Ovary (tissue), 10 donors: ENCODE data around the gene PALLD. TPM values are rescaled to one million over a fixed set of nuclear protein-coding genes. Genes with fewer than 3 reads are reported as not detected.
"Not testable (repeated sequence)": the region's sequence is repeated elsewhere in the genome, so short reads cannot be mapped to it uniquely, and the experiment has no call there.

Experiments used
- DNase-seq, 5 donors: peaks; one replicate each; pipeline ENCODE4 v3.0.0-alpha.2; 2019 to 2020
- H3K27ac ChIP-seq, 2 donors: fragments of 200-600 bp; one replicate each; pipeline versions ENCODE4 v1.5.1 to v1.8.0; 2019 to 2022
- H3K27me3 ChIP-seq: fragments of 200-600 bp; one replicate; pipeline ENCODE4 v1.8.0; 2022
- H3K36me3 ChIP-seq: fragments of 200-600 bp; sonication (generic); one replicate; pipeline ENCODE4 v1.5.1; 2019
- H3K4me1 ChIP-seq: one replicate; pipeline ENCODE4 v1.8.1; 2013; ENCODE audit warnings: mild to moderate bottlenecking, moderate library complexity; ENCODE audit not compliant: insufficient read depth
- H3K4me3 ChIP-seq: fragments of 200-600 bp; sonication (generic); one replicate; pipeline ENCODE4 v1.5.1; 2017
- H3K9me3 ChIP-seq, 2 donors: fragments of 200-600 bp in 1 of 2; sonication (generic) in 1 of 2; one replicate each; pipeline versions ENCODE4 v1.5.1 to v1.8.1; 2013 to 2019; ENCODE audit warnings: mild to moderate bottlenecking in 1 of 2, moderate library complexity in 1 of 2
- CTCF ChIP-seq, 3 donors: fragments of 450-650 bp in 2 of 3; fragments of 200-600 bp in 1 of 3; IDR thresholded peaks; one replicate each; pipeline versions ENCODE4 v1.5.1 to v1.8.0; 2016 to 2022; ENCODE audit warnings: antibody characterized with exemption in 3 of 3, mild to moderate bottlenecking in 1 of 3
- EP300 ChIP-seq: sonication (generic); formaldehyde crosslinking; IDR thresholded peaks from one replicate; pipeline ENCODE4 v1.6.1; 2017; ENCODE audit warnings: antibody characterized with exemption
- POLR2A ChIP-seq: fragments of 450-650 bp; IDR thresholded peaks from one replicate; pipeline ENCODE4 v1.6.1; 2017; ENCODE audit warnings: antibody characterized with exemption, mild to moderate bottlenecking, moderate library complexity
- WGBS, 3 donors: extraction: QIAGEN DNeasy Blood & Tissue Kit in 1 of 3; methylation state at CpG; one replicate each; pipeline versions ENCODE4 v1.1.5 to v1.1.7; 2013 to 2017; 5-methylcytosine and 5-hydroxymethylcytosine counted together
- intact Hi-C, 4 donors: fragments of 100-400 bp; cut with DNase I; formaldehyde crosslinking; loops; one replicate each; pipeline versions ENCODE4 v1.11.0 to v1.15.1; 2022 to 2023
- long read RNA-seq, 3 donors: library from polyadenylated mRNA in 2 of 3; unstranded in 2 of 3; transcript quantifications; one replicate each; pipeline ENCODE4 v2.0.0 and lab custom pipeline, GENCODE V29; 2021 to 2026
- polyA plus RNA-seq, 2 donors: library from polyadenylated mRNA; stranded (reverse); fragments of 200-250 nt in 1 of 2; fragments of 350-450 nt in 1 of 2; fragmentation: Illumina TruSeq in 1 of 2; extraction: RNeasy Lipid Tissue Mini Kit (QIAGEN cat#74804) in 1 of 2; gene quantifications; one replicate each; pipeline ENCODE4 v1.2.3, GENCODE V29; 2013 to 2014
- total RNA-seq, 7 donors: library from RNA; depleted of rRNA in 2 of 7; stranded (reverse); fragments of >200 nt in 2 of 7; fragmentation: NEBNext Ultra II Directional in 3 of 7; extraction: Animal tissue kit (Norgen Biotek cat#: 25700) in 3 of 7; gene quantifications; one replicate each; pipeline versions ENCODE4 v1.1.0 to v1.2.4, GENCODE V29; 2016 to 2023
- donor health status: DM: no; HTN: no; CAD: no; lungs with moderate emphysema.
- donor health status: DM: no; HTN: no; CAD: no.
- donor health status: Bipolar disorder and iron deficiency.
- donor health status: DM: yes; HTN: yes; CAD: no.
- donor health status: DM: no; HTN: no; CAD: no.
- donor health status: DM: yes; HTN: yes; CAD: no.

PALLD gene
- total RNA-seq, result 100 to 1,000 TPM in 5 of 7 donors, 10 to 100 TPM in 2; 96.8 to 229 (median 137) TPM
- 100 to 1,000 TPM; 101 to 605 TPM for polyA plus RNA-seq
- long read RNA-seq, donor 1, full-length matches to known transcripts, result 13 of 470 reads
- long read RNA-seq, donor 1, partial matches to known transcripts, result 154 of 470 reads
- long read RNA-seq, donor 1, other reads (novel, unspliced or antisense), result 303 of 470 reads
- long read RNA-seq, donor 2, full-length matches to known transcripts, result 8 of 91 reads
- long read RNA-seq, donor 2, partial matches to known transcripts, result 20 of 91 reads
- long read RNA-seq, donor 2, other reads (novel, unspliced or antisense), result 63 of 91 reads
- long read RNA-seq, donor 3, full-length matches to known transcripts, result 254 of 510 reads
- long read RNA-seq, donor 3, partial matches to known transcripts, result 184 of 510 reads
- long read RNA-seq, donor 3, other reads (novel, unspliced or antisense), result 72 of 510 reads

- Histone ChIP-seq H3K9me3 (no peaks in the 10 kb centered on the region), H3K27ac (no peak within 1 kb of the TSS), H3K36me3 (no peaks in the 10 kb centered on the region), H3K4me1 (no peaks in the 10 kb centered on the region), H3K4me3 (no peak within 1 kb of the TSS), H3K27me3 (no peaks in the 10 kb centered on the region)
- WGBS, 3 donors, result 51 to 70% (median 62%) methylated on average over 5 of the region's 5 CpGs
- DNase-seq, result no peak
- TF ChIP-seq EP300, result no peak
- no peak for TF ChIP-seq POLR2A
- no peak for TF ChIP-seq CTCF (IDR thresholded peaks at IDR 0.05)
- intact Hi-C loops, result no loop called here
Observed at GRCh38 chr4:168496834-168497233, at the start of gene PALLD. Gene PALLD (plus strand): TSS chr4:168497052.

- H3K4me3 ChIP-seq, H3K27ac ChIP-seq, H3K4me1 ChIP-seq, H3K36me3 ChIP-seq, H3K9me3 ChIP-seq, intact Hi-C loops, H3K27me3 ChIP-seq, DNase-seq: not testable (repeated sequence)
- WGBS, 3 donors, result 95 to 100% (median 96%) methylated on average over 3 of the region's 3 CpGs
Observed at GRCh38 chr4:168449063-168449462, 47.8 kb upstream of the PALLD start.

- H3K27me3 ChIP-seq, result no peaks in the 10 kb centered on the region
- peaks cover 0 to 3% of the 10 kb centered on the region in 2 donors for H3K9me3 ChIP-seq
- TF ChIP-seq POLR2A (no peak), CTCF (IDR thresholded peaks at IDR 0.05) (no peak), EP300 (no peak)
- intact Hi-C loops, result no loop called here
- DNase-seq, result peak in 3 of 5 donors; percentile 25 to 36 (median 26)
- H3K4me1 ChIP-seq, result no peaks in the 10 kb centered on the region
- H3K27ac ChIP-seq, result no peak overlapping the region
- H3K4me3 ChIP-seq, result no peak overlapping the region
- H3K36me3 ChIP-seq, result no peaks in the 10 kb centered on the region
- WGBS, 3 donors, result 13 to 26% (median 17%) methylated on average over 5 of the region's 5 CpGs
Observed at GRCh38 chr4:168449719-168450452, 47.0 kb upstream of the PALLD start.

GRCh38 chr4:168451331-168451730, 45.5 kb upstream of the PALLD start:
- peaks cover 0 to 3% of the 10 kb centered on the region in 2 donors for H3K9me3 ChIP-seq
- H3K4me1 ChIP-seq, result no peaks in the 10 kb centered on the region
- 92 to 95% (median 93%) methylated on average over 2 of the region's 2 CpGs for WGBS, 3 donors
- TF ChIP-seq POLR2A, result no peak
- TF ChIP-seq CTCF (IDR thresholded peaks at IDR 0.05), result no peak
- no peak for TF ChIP-seq EP300
- DNase-seq, result no peak
- no peaks in the 10 kb centered on the region for H3K36me3 ChIP-seq
- no peaks in the 10 kb centered on the region for H3K27me3 ChIP-seq
- no peak overlapping the region for H3K27ac ChIP-seq
- no peak overlapping the region for H3K4me3 ChIP-seq
- intact Hi-C loops, result no loop called here
